IPS-18c (cell line): ENCODE results near the gene MUC22.
"Not testable (repeated sequence)": the region's sequence is repeated elsewhere in the genome, so short reads cannot be mapped to it uniquely, and the experiment has no call there.

Experiments
- H3K4me3 ChIP-seq: 2 replicates; pipeline ENCODE4 v1.7.0; 2013; ENCODE audit warnings: low read depth, mild to moderate bottlenecking, low read length, moderate library complexity; ENCODE audit not compliant: insufficient read depth
- H3K9me3 ChIP-seq: one replicate; pipeline ENCODE4 v1.6.1; 2013; ENCODE audit warnings: mild to moderate bottlenecking, low read length, moderate library complexity; ENCODE audit not compliant: control insufficient read depth, insufficient read depth

Gene MUC22

GRCh38 chr6:31020631-31021255 is 10.5 kb downstream of the MUC22 start:
- not testable (repeated sequence) for H3K9me3 ChIP-seq, H3K4me3 ChIP-seq

GRCh38 chr6:31021705-31022531 is 11.6 kb downstream of the MUC22 start:
- not testable (repeated sequence) for H3K4me3 ChIP-seq

GRCh38 chr6:31025595-31025994 is 15.3 kb downstream of the MUC22 start:
- no peak overlapping the region for H3K4me3 ChIP-seq
- peaks cover 4% of the 10 kb centered on the region for H3K9me3 ChIP-seq

More at GRCh38 chr6:31021705-31022531, 11.6 kb downstream of the MUC22 start:
- H3K9me3 ChIP-seq = not testable (repeated sequence)

- no peak overlapping the region for H3K4me3 ChIP-seq
- H3K9me3 ChIP-seq = peaks cover 4% of the 10 kb centered on the region
Observed at GRCh38 chr6:31031095-31031494, 20.8 kb downstream of the MUC22 start.

- no peak overlapping the region for H3K4me3 ChIP-seq
Observed at GRCh38 chr6:31033075-31033474, 22.8 kb downstream of the MUC22 start.

GRCh38 chr6:31035862-31036497 is 25.7 kb downstream of the MUC22 start:
- no peaks in the 10 kb centered on the region for H3K9me3 ChIP-seq

More at GRCh38 chr6:31033075-31033474, 22.8 kb downstream of the MUC22 start:
- H3K9me3 ChIP-seq = no peaks in the 10 kb centered on the region

GRCh38 chr6:31037169-31037568 is 26.9 kb downstream of the MUC22 start:
- H3K4me3 ChIP-seq = no peak overlapping the region
- no peaks in the 10 kb centered on the region for H3K9me3 ChIP-seq

More at GRCh38 chr6:31035862-31036497, 25.7 kb downstream of the MUC22 start:
- no peak overlapping the region for H3K4me3 ChIP-seq

- Histone ChIP-seq H3K4me3 (no peak overlapping the region), H3K9me3 (no peaks in the 10 kb centered on the region)
Observed at GRCh38 chr6:31037682-31038081, 27.4 kb downstream of the MUC22 start.

- Histone ChIP-seq H3K9me3 (no peaks in the 10 kb centered on the region), H3K4me3 (no peak overlapping the region)
Observed at GRCh38 chr6:31038559-31038958, 28.3 kb downstream of the MUC22 start.

- no peaks in the 10 kb centered on the region for H3K9me3 ChIP-seq
- no peak overlapping the region for H3K4me3 ChIP-seq
Observed at GRCh38 chr6:31040801-31041200, 30.5 kb downstream of the MUC22 start.

GRCh38 chr6:31041372-31041974 is 31.2 kb downstream of the MUC22 start:
- Histone ChIP-seq H3K9me3 (no peaks in the 10 kb centered on the region), H3K4me3 (no peak overlapping the region)

- no peak overlapping the region for H3K4me3 ChIP-seq
- no peaks in the 10 kb centered on the region for H3K9me3 ChIP-seq
Observed at GRCh38 chr6:31042806-31043205, 32.5 kb downstream of the MUC22 start.

- Histone ChIP-seq H3K4me3 (no peak overlapping the region), H3K9me3 (no peaks in the 10 kb centered on the region)
Observed at GRCh38 chr6:31048099-31048498, 37.8 kb downstream of the MUC22 start.

GRCh38 chr6:31049518-31049917 is 39.2 kb downstream of the MUC22 start:
- Histone ChIP-seq H3K9me3 (no peaks in the 10 kb centered on the region), H3K4me3 (no peak overlapping the region)

- H3K9me3 ChIP-seq, H3K4me3 ChIP-seq: not testable (repeated sequence)
Observed at GRCh38 chr6:31053187-31053586, 42.9 kb downstream of the MUC22 start.

GRCh38 chr6:31053873-31054272 is 43.6 kb downstream of the MUC22 start:
- Histone ChIP-seq H3K4me3 (no peak overlapping the region), H3K9me3 (no peaks in the 10 kb centered on the region)

- Histone ChIP-seq H3K9me3 (no peaks in the 10 kb centered on the region), H3K4me3 (no peak overlapping the region)
Observed at GRCh38 chr6:31055441-31055840, 45.2 kb downstream of the MUC22 start.
